Panc1 (cell line): ENCODE measurements around the gene ADAM12. TPM values are rescaled to one million over a fixed set of nuclear protein-coding genes. Genes with fewer than 3 reads are reported as not detected.

Experiments
- ATAC-seq: fragments of 200-7000 bp; cut with Tn5 transposase; 2 replicates; pipeline ENCODE4 v1.9.1; 2020; ENCODE audit warnings: mild to moderate bottlenecking, moderate library complexity
- BruUV-seq: library from RNA; stranded (reverse); fragments of 400-500 nt; replicated peaks from 2 replicates; lab custom pipeline; 2021; lab: Mats Ljungman, UMichigan
- CTCF ChIA-PET: fragments of 300-600 bp; sonication (Branson Sonifier 250); formaldehyde crosslinking; loops from one replicate; lab custom pipeline; 2022; ENCODE audit warnings: antibody characterized with exemption; lab: Charles Lee
- POLR2A ChIA-PET: fragments of 300-600 bp; sonication (Branson Sonifier 250); formaldehyde crosslinking; loops from one replicate; lab custom pipeline; 2022; ENCODE audit warnings: antibody characterized with exemption; lab: Charles Lee
- DNase-seq: peaks from one replicate; pipeline ENCODE4 v3.0.0-alpha.2; 2010; ENCODE audit warnings: low read depth, low spot score
- H3K27ac ChIP-seq: 2 replicates; pipeline ENCODE4 v1.5.1; 2011; ENCODE audit warnings: mild to moderate bottlenecking, low read length, inconsistent platforms
- H3K27me3 ChIP-seq: fragments of 200-500 bp; sonication (Bioruptor generic); 2 replicates; pipeline ENCODE4 v1.6.0; 2014; ENCODE audit warnings: low read length, inconsistent platforms; ENCODE audit not compliant: control insufficient read depth, insufficient read depth
- H3K36me3 ChIP-seq: fragments of 200-500 bp; sonication (Bioruptor generic); 2 replicates; pipeline ENCODE4 v1.5.1; 2014; ENCODE audit warnings: inconsistent platforms, mild to moderate bottlenecking, low read length, moderate library complexity; ENCODE audit not compliant: control insufficient read depth, insufficient read depth
- H3K4me1 ChIP-seq: 2 replicates; pipeline ENCODE4 v1.5.1; 2011; ENCODE audit warnings: inconsistent platforms, mild to moderate bottlenecking, low read length, moderate library complexity; ENCODE audit not compliant: control insufficient read depth, insufficient read depth
- H3K4me3 ChIP-seq, 2 experiments: 2 replicates each; pipeline ENCODE4 v1.5.1; 2011 to 2012; ENCODE audit warnings: low read depth in 2 of 2, low read length in 2 of 2, mild to moderate bottlenecking in 2 of 2, inconsistent platforms in 1 of 2, moderate library complexity in 1 of 2
- H3K9me3 ChIP-seq: fragments of 200-500 bp; sonication (Bioruptor generic); 2 replicates; pipeline ENCODE4 v1.5.1; 2014; ENCODE audit warnings: low read depth, mild to moderate bottlenecking, inconsistent platforms, low read length, moderate library complexity; ENCODE audit not compliant: control insufficient read depth, insufficient read depth
- POLR2AphosphoS5 ChIP-seq: IDR thresholded peaks from 2 replicates; pipeline ENCODE4 v1.6.1; 2012; ENCODE audit warnings: mild to moderate bottlenecking, low read depth, low read length, moderate library complexity
- SIN3A ChIP-seq: IDR thresholded peaks from 2 replicates; pipeline ENCODE4 v1.6.1; 2012; ENCODE audit warnings: low read depth, mild to moderate bottlenecking, low read length, moderate library complexity, borderline replicate concordance; ENCODE audit not compliant: insufficient read depth
- TCF7L2 ChIP-seq: IDR thresholded peaks from 2 replicates; pipeline ENCODE4 v1.6.1; 2011; ENCODE audit warnings: mild to moderate bottlenecking, low read depth, low read length, inconsistent platforms
- in situ Hi-C: cut with HindIII; loops from 2 replicates; pipeline ENCODE4 v1.10.0; 2016; ENCODE audit warnings: low sequenced_read_pairs, low pct_unique_long_range_greater_than_20kb
- intact Hi-C: fragments of 100-400 bp; cut with micrococcal nuclease; formaldehyde crosslinking; loops from one replicate; pipeline ENCODE4 v1.10.0; 2022; ENCODE audit not compliant: unreplicated experiment
- total RNA-seq: library from RNA; stranded (reverse); gene quantifications from one replicate; pipeline ENCODE4 v1.2.1, GENCODE V29; 2021; ENCODE audit not compliant: unreplicated experiment
- TF ChIP-seq, protein P1 (sequence below): fragments of 450-650 bp; IDR thresholded peaks from 2 replicates; pipeline ENCODE4 v1.5.1; 2017; ENCODE audit warnings: mild to moderate bottlenecking
- TF ChIP-seq, protein P2 (sequence below), 2 experiments: IDR thresholded peaks; 2 replicates each; pipeline ENCODE4 v1.6.1; 2011 to 2012; ENCODE audit warnings: low read depth in 2 of 2, control low read depth in 1 of 2, low read length in 1 of 2, mild to moderate bottlenecking in 1 of 2, moderate library complexity in 1 of 2; ENCODE audit not compliant: insufficient read depth in 1 of 2

Gene ADAM12
- total RNA-seq, 1 experiment from 2014 or later = 0.10 TPM

DNA sequence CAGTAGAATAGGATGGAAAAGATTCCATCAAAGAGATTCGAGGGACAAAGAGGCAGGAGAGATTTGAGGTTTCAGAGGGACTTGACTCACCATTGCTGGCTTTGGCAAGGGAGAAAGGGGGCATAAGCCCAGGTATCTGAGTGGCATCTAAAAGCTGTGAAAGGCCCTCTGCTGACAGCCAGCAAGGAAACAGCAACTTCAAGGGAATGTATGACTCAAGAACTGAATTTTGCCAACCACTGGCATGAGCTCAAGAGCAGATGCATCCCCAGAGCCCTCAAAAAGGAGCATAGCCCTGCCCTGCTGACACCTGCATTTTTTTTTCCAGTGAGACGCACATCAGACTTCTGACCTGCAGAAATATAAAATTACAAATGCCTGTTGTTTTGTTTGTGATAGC lies 19.6 kb upstream of the ADAM12 start:
- H3K4me1 ChIP-seq = no peaks in the 10 kb centered on the region
- TF ChIP-seq, protein P1, sequence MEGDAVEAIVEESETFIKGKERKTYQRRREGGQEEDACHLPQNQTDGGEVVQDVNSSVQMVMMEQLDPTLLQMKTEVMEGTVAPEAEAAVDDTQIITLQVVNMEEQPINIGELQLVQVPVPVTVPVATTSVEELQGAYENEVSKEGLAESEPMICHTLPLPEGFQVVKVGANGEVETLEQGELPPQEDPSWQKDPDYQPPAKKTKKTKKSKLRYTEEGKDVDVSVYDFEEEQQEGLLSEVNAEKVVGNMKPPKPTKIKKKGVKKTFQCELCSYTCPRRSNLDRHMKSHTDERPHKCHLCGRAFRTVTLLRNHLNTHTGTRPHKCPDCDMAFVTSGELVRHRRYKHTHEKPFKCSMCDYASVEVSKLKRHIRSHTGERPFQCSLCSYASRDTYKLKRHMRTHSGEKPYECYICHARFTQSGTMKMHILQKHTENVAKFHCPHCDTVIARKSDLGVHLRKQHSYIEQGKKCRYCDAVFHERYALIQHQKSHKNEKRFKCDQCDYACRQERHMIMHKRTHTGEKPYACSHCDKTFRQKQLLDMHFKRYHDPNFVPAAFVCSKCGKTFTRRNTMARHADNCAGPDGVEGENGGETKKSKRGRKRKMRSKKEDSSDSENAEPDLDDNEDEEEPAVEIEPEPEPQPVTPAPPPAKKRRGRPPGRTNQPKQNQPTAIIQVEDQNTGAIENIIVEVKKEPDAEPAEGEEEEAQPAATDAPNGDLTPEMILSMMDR = no peak
- TF ChIP-seq TCF7L2 = no peak
- H3K27ac ChIP-seq = no peak overlapping the region
- H3K36me3 ChIP-seq = no peaks in the 10 kb centered on the region
- intact Hi-C loops (no loop called here), in situ Hi-C loops (no loop called here)
- H3K27me3 ChIP-seq = no peaks in the 10 kb centered on the region
- no peaks in the 10 kb centered on the region for H3K9me3 ChIP-seq
- ChIA-PET CTCF (no interaction called here), POLR2A (interaction anchor here (0.7 kb wide), 1 partner anchor 277 kb away, joined by 6 read pairs; no protein-coding TSS in a partner anchor)
- no peak overlapping the region for H3K4me3 ChIP-seq
- BruUV-seq = no TSS peak
- DNase-seq (no peak), ATAC-seq (no peak)

DNA sequence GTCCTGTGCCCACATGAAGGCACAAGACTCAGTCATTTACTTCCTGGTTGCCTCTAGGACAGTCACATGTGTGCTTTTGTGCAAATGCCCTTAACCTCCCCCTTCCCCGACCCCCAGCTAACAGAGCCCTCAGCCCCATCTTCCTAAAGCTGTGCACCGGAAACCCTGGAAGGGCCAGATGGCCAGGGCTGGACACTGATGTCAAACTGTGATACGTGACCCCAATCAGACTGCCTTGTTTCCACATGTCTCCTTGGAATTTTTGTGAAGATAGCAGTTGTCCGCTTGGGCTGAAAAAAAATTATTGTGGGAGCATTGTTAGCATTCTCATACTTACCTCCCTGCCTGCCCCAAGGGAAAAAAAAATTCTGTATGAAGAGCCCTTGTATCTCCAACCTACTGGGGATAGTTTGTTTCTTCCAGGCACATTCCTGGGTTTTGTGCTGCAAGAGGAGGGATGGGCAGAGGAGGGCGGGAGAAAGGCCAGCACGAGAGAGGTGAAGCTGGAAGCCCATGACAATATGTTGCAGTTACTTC lies 17.0 kb upstream of the ADAM12 start:
- no TSS peak for BruUV-seq
- DNase-seq (no peak), ATAC-seq (no peak)
- POLR2A ChIA-PET = no interaction called here
- no peaks in the 10 kb centered on the region for H3K27me3 ChIP-seq
- in situ Hi-C loops (no loop called here), intact Hi-C loops (no loop called here)
- TF ChIP-seq TCF7L2 (no peak), POLR2AphosphoS5 (no peak), SIN3A (no peak)
- TF ChIP-seq, protein P2, sequence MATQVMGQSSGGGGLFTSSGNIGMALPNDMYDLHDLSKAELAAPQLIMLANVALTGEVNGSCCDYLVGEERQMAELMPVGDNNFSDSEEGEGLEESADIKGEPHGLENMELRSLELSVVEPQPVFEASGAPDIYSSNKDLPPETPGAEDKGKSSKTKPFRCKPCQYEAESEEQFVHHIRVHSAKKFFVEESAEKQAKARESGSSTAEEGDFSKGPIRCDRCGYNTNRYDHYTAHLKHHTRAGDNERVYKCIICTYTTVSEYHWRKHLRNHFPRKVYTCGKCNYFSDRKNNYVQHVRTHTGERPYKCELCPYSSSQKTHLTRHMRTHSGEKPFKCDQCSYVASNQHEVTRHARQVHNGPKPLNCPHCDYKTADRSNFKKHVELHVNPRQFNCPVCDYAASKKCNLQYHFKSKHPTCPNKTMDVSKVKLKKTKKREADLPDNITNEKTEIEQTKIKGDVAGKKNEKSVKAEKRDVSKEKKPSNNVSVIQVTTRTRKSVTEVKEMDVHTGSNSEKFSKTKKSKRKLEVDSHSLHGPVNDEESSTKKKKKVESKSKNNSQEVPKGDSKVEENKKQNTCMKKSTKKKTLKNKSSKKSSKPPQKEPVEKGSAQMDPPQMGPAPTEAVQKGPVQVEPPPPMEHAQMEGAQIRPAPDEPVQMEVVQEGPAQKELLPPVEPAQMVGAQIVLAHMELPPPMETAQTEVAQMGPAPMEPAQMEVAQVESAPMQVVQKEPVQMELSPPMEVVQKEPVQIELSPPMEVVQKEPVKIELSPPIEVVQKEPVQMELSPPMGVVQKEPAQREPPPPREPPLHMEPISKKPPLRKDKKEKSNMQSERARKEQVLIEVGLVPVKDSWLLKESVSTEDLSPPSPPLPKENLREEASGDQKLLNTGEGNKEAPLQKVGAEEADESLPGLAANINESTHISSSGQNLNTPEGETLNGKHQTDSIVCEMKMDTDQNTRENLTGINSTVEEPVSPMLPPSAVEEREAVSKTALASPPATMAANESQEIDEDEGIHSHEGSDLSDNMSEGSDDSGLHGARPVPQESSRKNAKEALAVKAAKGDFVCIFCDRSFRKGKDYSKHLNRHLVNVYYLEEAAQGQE (IDR thresholded peaks at IDR 0.05; ENCODE audit: insufficient read depth in 1 of 2, low read depth in 2 of 2, low read length in 1 of 2) = no peak
- TF ChIP-seq, protein P1 = no peak
- no peak overlapping the region for H3K27ac ChIP-seq
- H3K4me3 ChIP-seq = no peak overlapping the region
- H3K4me1 ChIP-seq = no peaks in the 10 kb centered on the region
- CTCF ChIA-PET = no interaction called here
- no peaks in the 10 kb centered on the region for H3K9me3 ChIP-seq
- no peaks in the 10 kb centered on the region for H3K36me3 ChIP-seq
